OCI-LY1 (cell line): ENCODE results near the gene RTL9.

Experiments
- H2AFZ ChIP-seq: fragments of 200-600 bp; sonication (generic), shearing (Covaris generic); 2 replicates; pipeline ENCODE4 v1.6.0; 2014; ENCODE audit warnings: antibody characterized with exemption, mild to moderate bottlenecking, low read length
- H3F3A ChIP-seq: fragments of 200-600 bp; sonication (generic), shearing (Covaris generic); 2 replicates; pipeline ENCODE4 v1.6.0; 2014; ENCODE audit warnings: mild to moderate bottlenecking, antibody characterized with exemption, low read length, moderate library complexity; ENCODE audit not compliant: insufficient read depth
- H3K27ac ChIP-seq: fragments of 200-600 bp; sonication (generic); 2 replicates; pipeline ENCODE4 v1.5.1; 2014; ENCODE audit warnings: low read length, mixed run types, mild to moderate bottlenecking, low read depth; ENCODE audit not compliant: poor library complexity, severe bottlenecking
- H3K27me3 ChIP-seq: fragments of 200-600 bp; sonication (generic); 2 replicates; pipeline ENCODE4 v1.6.0; 2014; ENCODE audit warnings: antibody characterized with exemption, mild to moderate bottlenecking, low read length, moderate library complexity; ENCODE audit not compliant: insufficient read depth
- H3K36me3 ChIP-seq: fragments of 200-600 bp; sonication (generic); 2 replicates; pipeline ENCODE4 v1.6.1; 2014; ENCODE audit warnings: mild to moderate bottlenecking, antibody characterized with exemption, low read length, moderate library complexity, mixed read lengths; ENCODE audit not compliant: insufficient read depth
- H3K4me1 ChIP-seq: fragments of 200-600 bp; sonication (generic); 2 replicates; pipeline ENCODE4 v1.5.1; 2014; ENCODE audit warnings: mild to moderate bottlenecking, low read length, moderate library complexity; ENCODE audit not compliant: insufficient read depth, severe bottlenecking
- H3K4me2 ChIP-seq: fragments of 200-600 bp; sonication (generic), shearing (Covaris generic); 2 replicates; pipeline ENCODE4 v1.6.1; 2014; ENCODE audit warnings: low read length
- H3K4me3 ChIP-seq: fragments of 200-600 bp; sonication (generic); 2 replicates; pipeline ENCODE4 v1.5.1; 2014; ENCODE audit warnings: low read length, low read depth, mild to moderate bottlenecking, mixed read lengths; ENCODE audit not compliant: poor library complexity, severe bottlenecking
- H3K79me2 ChIP-seq: fragments of 200-600 bp; shearing (Covaris generic); 2 replicates; pipeline ENCODE4 v1.6.1; 2016; ENCODE audit warnings: mixed run types, low read length, mixed read lengths; ENCODE audit not compliant: insufficient read depth
- H3K9ac ChIP-seq: fragments of 200-600 bp; sonication (generic), shearing (Covaris generic); 2 replicates; pipeline ENCODE4 v1.6.1; 2014; ENCODE audit warnings: mild to moderate bottlenecking, low read length, mixed read lengths
- H3K9me2 ChIP-seq: fragments of 200-600 bp; sonication (generic), shearing (Covaris generic); 2 replicates; pipeline ENCODE4 v1.6.1; 2014; ENCODE audit warnings: low read depth, mild to moderate bottlenecking, low read length, mixed read lengths
- H3K9me3 ChIP-seq: fragments of 200-600 bp; shearing (Covaris generic); 2 replicates; pipeline ENCODE4 v1.6.1; 2014; ENCODE audit warnings: low read length, mixed read lengths
- H4K20me1 ChIP-seq: fragments of 200-600 bp; sonication (generic), shearing (Covaris generic); 2 replicates; pipeline ENCODE4 v1.6.0; 2016; ENCODE audit warnings: mild to moderate bottlenecking, low read length; ENCODE audit not compliant: insufficient read depth
- CTCF ChIP-seq: fragments of 200-600 bp; sonication (generic), shearing (Covaris generic); IDR thresholded peaks from 2 replicates; pipeline ENCODE4 v1.5.1; 2017; ENCODE audit warnings: mild to moderate bottlenecking, antibody characterized with exemption, low read length, moderate library complexity, mixed read lengths
- EZH2 ChIP-seq: fragments of 200-600 bp; sonication (generic), shearing (Covaris generic); IDR thresholded peaks from 2 replicates; pipeline ENCODE4 v1.8.0; 2017; ENCODE audit warnings: borderline replicate concordance, mixed run types, mild to moderate bottlenecking, antibody characterized with exemption, low read length, moderate library complexity, mixed read lengths

RTL9 gene

DNA sequence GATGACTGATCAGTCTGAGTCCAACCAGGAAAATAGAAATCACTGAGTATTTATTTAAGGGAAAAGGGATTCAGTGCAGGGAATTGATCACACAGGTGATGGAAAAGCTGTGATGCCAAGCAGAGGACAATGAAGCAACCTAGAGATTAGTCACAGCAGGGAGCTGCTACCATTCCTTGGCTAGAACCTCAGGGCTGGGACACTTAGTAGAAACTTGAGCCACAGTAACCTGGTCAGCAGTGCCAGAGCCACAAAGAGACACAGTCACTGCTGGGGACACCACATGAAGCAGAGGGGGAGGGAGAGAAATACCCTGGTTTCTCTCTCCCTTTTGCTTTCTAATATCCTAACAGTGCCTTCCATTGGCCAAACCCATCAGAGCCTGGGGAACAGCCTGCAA lies 38.7 kb downstream of the RTL9 start:
- Histone ChIP-seq H3K9ac (no peak overlapping the region), H3K27me3 (no peaks in the 10 kb centered on the region), H3K4me2 (no peak overlapping the region), H3K4me1 (no peaks in the 10 kb centered on the region), H3K79me2 (no peaks in the 10 kb centered on the region), H3K4me3 (no peak overlapping the region), H3K36me3 (no peaks in the 10 kb centered on the region), H3K9me2 (no peaks in the 10 kb centered on the region), H3F3A (no peaks in the 10 kb centered on the region), H3K9me3 (no peaks in the 10 kb centered on the region), H4K20me1 (no peaks in the 10 kb centered on the region), H2AFZ (no peak overlapping the region), H3K27ac (no peak overlapping the region)
- no peak for TF ChIP-seq EZH2
- no peak for TF ChIP-seq CTCF

DNA sequence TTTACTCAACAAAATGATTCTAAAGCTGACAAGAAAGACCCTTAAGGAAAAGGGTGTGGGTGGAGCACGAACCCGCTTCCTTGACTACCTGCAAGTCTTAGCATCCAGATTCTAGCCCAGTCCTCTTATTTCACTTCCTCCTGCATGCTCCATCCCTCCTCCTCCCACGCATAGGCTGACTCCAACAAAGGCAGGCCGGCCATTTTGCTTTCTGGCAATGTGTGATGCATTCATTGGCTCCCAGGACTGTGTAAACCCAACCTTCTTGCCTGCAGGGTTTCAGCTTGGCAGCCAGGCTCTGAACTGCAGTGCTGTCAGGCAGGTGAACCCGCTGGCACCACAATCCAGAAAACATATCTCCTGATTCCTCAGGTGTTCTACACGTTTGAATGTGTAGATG lies 39.3 kb downstream of the RTL9 start:
- H3K4me2 ChIP-seq: no peak overlapping the region
- no peaks in the 10 kb centered on the region for H3K79me2 ChIP-seq
- no peaks in the 10 kb centered on the region for H3K4me1 ChIP-seq
- no peaks in the 10 kb centered on the region for H3K9me3 ChIP-seq
- H3K27me3 ChIP-seq: no peaks in the 10 kb centered on the region
- no peak for TF ChIP-seq CTCF
- TF ChIP-seq EZH2: no peak
- no peak overlapping the region for H2AFZ ChIP-seq
- H3K27ac ChIP-seq: no peak overlapping the region
- no peaks in the 10 kb centered on the region for H3K36me3 ChIP-seq
- no peak overlapping the region for H3K4me3 ChIP-seq
- H4K20me1 ChIP-seq: no peaks in the 10 kb centered on the region
- no peaks in the 10 kb centered on the region for H3F3A ChIP-seq
- H3K9me2 ChIP-seq: no peaks in the 10 kb centered on the region
- no peak overlapping the region for H3K9ac ChIP-seq

DNA sequence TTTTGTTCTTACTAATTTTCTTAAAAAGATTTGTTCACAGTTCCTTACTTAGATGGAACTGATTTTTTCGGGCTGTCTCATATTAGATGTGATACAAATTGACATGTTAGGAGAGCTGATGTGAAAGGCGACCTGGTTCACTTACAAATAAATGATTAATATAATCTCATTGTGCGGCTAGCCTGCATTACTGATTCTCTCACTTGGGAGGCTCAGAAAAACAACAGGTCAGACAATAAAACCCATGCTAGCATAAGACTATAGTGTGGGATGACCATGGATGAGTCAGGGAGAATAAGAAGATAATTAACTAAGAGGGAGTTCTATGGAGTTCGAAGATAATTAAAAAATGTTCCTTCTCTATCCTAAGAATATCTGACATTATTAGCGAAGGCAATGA lies 40.8 kb downstream of the RTL9 start:
- no peaks in the 10 kb centered on the region for H3K27me3 ChIP-seq
- TF ChIP-seq CTCF (no peak), EZH2 (no peak)
- H3F3A ChIP-seq: no peaks in the 10 kb centered on the region

More for the DNA sequence above, 40.8 kb downstream of the RTL9 start:
- Histone ChIP-seq H4K20me1 (no peaks in the 10 kb centered on the region), H3K4me3 (no peak overlapping the region), H3K27ac (no peak overlapping the region), H3K36me3 (no peaks in the 10 kb centered on the region), H3K79me2 (no peaks in the 10 kb centered on the region), H3K9ac (no peak overlapping the region), H2AFZ (no peak overlapping the region), H3K4me2 (no peak overlapping the region), H3K9me2 (no peaks in the 10 kb centered on the region), H3K9me3 (no peaks in the 10 kb centered on the region), H3K4me1 (no peaks in the 10 kb centered on the region)
